AG04450 (cell line): ENCODE results near the gene ZFP69B. TPM values are rescaled to one million over a fixed set of nuclear protein-coding genes. Genes with fewer than 3 reads are reported as not detected.
A peak's percentile ranks its signal among the peaks of the same experiment; 100 is the strongest.

Source experiments
- CTCF ChIA-PET: fragments of 300-600, 350-600 bp; formaldehyde crosslinking; extraction: SDS; loops from one replicate; lab custom pipeline; 2022; ENCODE audit warnings: antibody characterized with exemption, inconsistent platforms; lab: Charles Lee
- POLR2A ChIA-PET: fragments of 350-600 bp; formaldehyde crosslinking; extraction: SDS; loops from one replicate; lab custom pipeline; 2021; ENCODE audit warnings: antibody characterized with exemption, inconsistent platforms; lab: Yijun Ruan, JAX
- DNase-seq: peaks from one replicate; pipeline ENCODE4 v3.0.0-alpha.2; 2011; ENCODE audit warnings: low read depth, low spot score
- H3K27ac ChIP-seq: one replicate; pipeline ENCODE4 v1.5.1; 2012; ENCODE audit warnings: low read depth, low read length, control low read depth
- H3K27me3 ChIP-seq: one replicate; pipeline ENCODE4 v1.6.0; 2012; ENCODE audit warnings: low read length; ENCODE audit not compliant: control insufficient read depth, insufficient read depth
- H3K4me3 ChIP-seq: 2 replicates; pipeline ENCODE4 v1.5.1; 2011; ENCODE audit warnings: mild to moderate bottlenecking, low read depth, low read length, control low read depth
- H3K9me3 ChIP-seq: 2 replicates; pipeline ENCODE4 v1.5.1; 2012; ENCODE audit warnings: low read length; ENCODE audit not compliant: control insufficient read depth, insufficient read depth
- polyA plus RNA-seq: library from polyadenylated mRNA; depleted of rRNA; stranded (reverse); fragments of >200 nt; gene quantifications from 2 replicates; pipeline ENCODE4 v1.2.3, GENCODE V29; 2011; rRNA removed
- TF ChIP-seq, protein P1 (sequence below): IDR thresholded peaks from 2 replicates; pipeline ENCODE4 v1.5.1; 2011; ENCODE audit warnings: low read depth, low read length, control low read depth, inconsistent platforms

Gene ZFP69B
- polyA plus RNA-seq, 1 experiment = 5.9 TPM

DNA sequence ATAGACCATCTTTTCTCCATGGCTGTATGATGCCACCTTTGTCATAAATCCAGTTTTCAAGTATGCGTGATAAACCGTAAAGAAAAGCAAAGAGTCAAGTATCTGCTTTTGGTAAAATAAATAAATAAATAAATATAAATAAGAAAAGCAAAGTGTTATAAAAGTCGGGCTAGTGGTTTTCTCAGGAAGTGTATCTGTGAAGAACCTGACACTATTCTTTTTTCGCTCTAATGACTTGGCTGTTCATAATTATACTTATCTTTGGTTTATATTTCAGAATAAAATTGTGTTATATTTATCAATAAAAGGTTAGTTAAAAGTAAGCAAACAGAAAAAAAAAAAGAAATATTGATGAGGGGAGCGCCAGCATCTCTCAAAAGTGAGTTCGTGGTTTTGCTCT, 57.7 kb downstream of the ZFP69B start:
- POLR2A ChIA-PET = interaction anchor here (1.8 kb wide), 2 partner anchors 10 to 58 kb away, joined by 4 to 12 read pairs; partner anchors contain the start of gene ZFP69B
- no peak for DNase-seq
- CTCF ChIA-PET = interaction anchor here (1.0 kb wide), 2 partner anchors 9 to 24 kb away, joined by 3 to 4 read pairs; no protein-coding TSS in a partner anchor
- TF ChIP-seq, protein P1, sequence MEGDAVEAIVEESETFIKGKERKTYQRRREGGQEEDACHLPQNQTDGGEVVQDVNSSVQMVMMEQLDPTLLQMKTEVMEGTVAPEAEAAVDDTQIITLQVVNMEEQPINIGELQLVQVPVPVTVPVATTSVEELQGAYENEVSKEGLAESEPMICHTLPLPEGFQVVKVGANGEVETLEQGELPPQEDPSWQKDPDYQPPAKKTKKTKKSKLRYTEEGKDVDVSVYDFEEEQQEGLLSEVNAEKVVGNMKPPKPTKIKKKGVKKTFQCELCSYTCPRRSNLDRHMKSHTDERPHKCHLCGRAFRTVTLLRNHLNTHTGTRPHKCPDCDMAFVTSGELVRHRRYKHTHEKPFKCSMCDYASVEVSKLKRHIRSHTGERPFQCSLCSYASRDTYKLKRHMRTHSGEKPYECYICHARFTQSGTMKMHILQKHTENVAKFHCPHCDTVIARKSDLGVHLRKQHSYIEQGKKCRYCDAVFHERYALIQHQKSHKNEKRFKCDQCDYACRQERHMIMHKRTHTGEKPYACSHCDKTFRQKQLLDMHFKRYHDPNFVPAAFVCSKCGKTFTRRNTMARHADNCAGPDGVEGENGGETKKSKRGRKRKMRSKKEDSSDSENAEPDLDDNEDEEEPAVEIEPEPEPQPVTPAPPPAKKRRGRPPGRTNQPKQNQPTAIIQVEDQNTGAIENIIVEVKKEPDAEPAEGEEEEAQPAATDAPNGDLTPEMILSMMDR = no peak
- Histone ChIP-seq H3K27me3 (no peaks in the 10 kb centered on the region), H3K27ac (peak overlapping the region; percentile 39), H3K4me3 (peak overlapping the region; percentile 82), H3K9me3 (peaks cover 37% of the 10 kb centered on the region)

DNA sequence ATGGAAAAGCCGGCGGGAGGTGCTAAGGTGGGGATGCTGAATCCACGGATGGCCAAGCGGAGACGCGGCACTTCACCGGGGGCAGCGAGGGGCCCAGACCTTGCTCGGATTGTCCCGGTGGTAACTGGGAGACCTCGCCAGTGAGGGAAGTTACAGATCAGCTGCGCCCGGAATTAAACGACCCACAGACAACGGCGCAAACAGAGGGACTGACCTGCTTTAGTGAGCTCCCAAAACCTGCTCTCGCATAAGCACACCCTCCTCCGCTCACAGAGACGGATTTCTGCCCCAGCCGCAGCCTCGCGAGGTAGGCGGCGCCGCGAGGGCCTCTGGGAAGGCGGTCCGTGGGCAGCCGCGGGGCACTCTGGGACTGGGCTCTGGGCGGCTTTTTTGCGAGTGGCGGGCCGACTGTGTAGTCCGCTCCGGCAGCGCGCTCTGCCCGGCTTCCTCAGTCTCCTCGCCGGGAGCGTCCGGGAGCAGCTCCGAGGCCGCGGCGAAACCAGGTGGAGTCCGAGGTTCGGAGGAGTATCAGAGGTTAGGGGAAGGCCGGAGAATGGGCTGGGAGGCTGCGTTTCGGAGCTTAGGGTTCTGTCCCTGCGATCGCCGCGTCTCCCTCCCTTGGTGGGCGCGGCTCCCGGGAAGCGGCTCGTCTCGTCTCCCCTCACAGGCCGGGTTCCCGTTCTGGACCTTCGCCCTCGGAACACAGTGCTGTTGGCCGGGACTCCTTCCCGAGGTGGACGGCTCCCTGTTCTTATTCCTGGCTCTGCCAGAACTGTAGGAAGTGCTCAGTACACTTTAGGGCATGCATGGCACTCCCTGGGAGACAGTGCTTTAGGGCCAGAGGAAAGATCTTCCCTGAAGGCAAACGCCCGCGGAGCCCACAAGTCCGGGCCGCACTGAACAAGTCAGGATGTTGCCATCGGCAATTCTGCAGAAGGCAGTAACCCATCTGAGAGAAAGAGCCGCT, 58.4 kb downstream of the ZFP69B start, which contains the start of gene EXO5:
Gene EXO5 (plus strand): TSS at position 393 of the 967 bp plus-strand sequence. CDS start 5,778 bp downstream, outside the sequence.
- no peak for DNase-seq
- POLR2A ChIA-PET = interaction anchor here (0.6 to 1.8 kb wide), 3 partner anchors 10 to 217 kb away, joined by 3 to 12 read pairs (median 4); partner anchors contain the start of gene ZFP69B
- CTCF ChIA-PET = interaction anchor here (1.0 kb wide), 2 partner anchors 8 to 24 kb away, joined by 3 to 4 read pairs; no protein-coding TSS in a partner anchor
- peak within 1 kb of the TSS; percentile 82 for H3K4me3 ChIP-seq
- H3K27ac ChIP-seq = peak within 1 kb of the TSS; percentile 75
- TF ChIP-seq, protein P1 = no peak
- H3K9me3 ChIP-seq = peaks cover 35% of the 10 kb centered on the region
- H3K27me3 ChIP-seq = no peaks in the 10 kb centered on the region

Other genes starting within 250 kb of the ZFP69B start
- gene TMCO2, start 202.5 kb upstream of the ZFP69B start, polyA plus RNA-seq = not detected in 2 replicates
- gene ZMPSTE24, start 192.2 kb upstream of the ZFP69B start, polyA plus RNA-seq = 40.1 and 55.8 TPM in 2 replicates
- 1.1 and 1.7 TPM in 2 replicates for gene COL9A2, start 133.2 kb upstream of the ZFP69B start, polyA plus RNA-seq
- gene SMAP2, start 76.7 kb upstream of the ZFP69B start, polyA plus RNA-seq = 22.5 and 24.4 TPM in 2 replicates
- 1.8 and 3.1 TPM in 2 replicates for gene ZFP69, start 26.8 kb downstream of the ZFP69B start, polyA plus RNA-seq
- gene EXO5, start 58.3 kb downstream of the ZFP69B start, polyA plus RNA-seq = 8.3 and 11.1 TPM in 2 replicates
- 2.3 and 3.2 TPM in 2 replicates for gene ZNF684, start 81.2 kb downstream of the ZFP69B start, polyA plus RNA-seq
- gene RIMS3, start 215.2 kb downstream of the ZFP69B start, polyA plus RNA-seq = 0.33 and 0.36 TPM in 2 replicates
- gene NFYC, start 241.2 kb downstream of the ZFP69B start, polyA plus RNA-seq = 37.9 and 39.9 TPM in 2 replicates